Fibroblast of lung (primary cell): ENCODE data around the gene LARGE2. TPM values are rescaled to one million over a fixed set of nuclear protein-coding genes. Genes with fewer than 3 reads are reported as not detected.

Experiments used
- DNase-seq, 2 donors: peaks; one replicate each; pipeline versions ENCODE4 v3.0.0 to v3.0.0-alpha.2; 2010; ENCODE audit warnings: low read depth in 2 of 2
- H2AFZ ChIP-seq: 2 replicates; pipeline ENCODE4 v1.5.1; 2012; ENCODE audit warnings: low read length, control low read depth, inconsistent platforms
- H3K27ac ChIP-seq: 2 replicates; pipeline ENCODE4 v1.5.1; 2011; ENCODE audit warnings: low read length, control low read depth; ENCODE audit not compliant: insufficient read depth
- H3K27me3 ChIP-seq: 2 replicates; pipeline ENCODE4 v1.5.1; 2011; ENCODE audit warnings: mild to moderate bottlenecking, low read length; ENCODE audit not compliant: control insufficient read depth, insufficient read depth
- H3K36me3 ChIP-seq: 2 replicates; pipeline ENCODE4 v1.5.1; 2011; ENCODE audit warnings: low read length; ENCODE audit not compliant: control insufficient read depth, insufficient read depth
- H3K4me1 ChIP-seq: 2 replicates; pipeline ENCODE4 v1.5.1; 2011; ENCODE audit warnings: low read length; ENCODE audit not compliant: control insufficient read depth, insufficient read depth; ENCODE audit errors: extremely low read depth
- H3K4me2 ChIP-seq: 2 replicates; pipeline ENCODE4 v1.5.1; 2011; ENCODE audit warnings: low read length, control low read depth; ENCODE audit not compliant: insufficient read depth; ENCODE audit errors: extremely low read depth
- H3K4me3 ChIP-seq, 4 experiments: fragments of 200-600 bp in 1 of 4; sonication (generic) in 1 of 4; replicated peaks in 1 of 4; 2 replicates each; pipeline ENCODE4 v1.5.1; 2011 to 2016; ENCODE audit warnings: low read length in 4 of 4, low read depth in 3 of 4, mild to moderate bottlenecking in 3 of 4, control low read depth in 2 of 4, inconsistent platforms in 1 of 4, mixed read lengths in 1 of 4; ENCODE audit not compliant: insufficient read depth in 1 of 4; ENCODE audit errors: control extremely low read depth in 1 of 4
- H3K79me2 ChIP-seq: 2 replicates; pipeline ENCODE4 v1.5.1; 2012; ENCODE audit warnings: mild to moderate bottlenecking, low read length, inconsistent platforms; ENCODE audit not compliant: control insufficient read depth, insufficient read depth
- H3K9ac ChIP-seq: 2 replicates; pipeline ENCODE4 v1.5.1; 2011; ENCODE audit warnings: mild to moderate bottlenecking, low read length, control low read depth; ENCODE audit not compliant: insufficient read depth
- H3K9me3 ChIP-seq: 2 replicates; pipeline ENCODE4 v1.5.1; 2012; ENCODE audit warnings: low read depth, low read length; ENCODE audit not compliant: control insufficient read depth, insufficient read depth
- H4K20me1 ChIP-seq: 2 replicates; pipeline ENCODE4 v1.5.1; 2011; ENCODE audit warnings: low read length; ENCODE audit not compliant: control insufficient read depth, insufficient read depth; ENCODE audit errors: extremely low read depth
- CTCF ChIP-seq, 2 donors: IDR thresholded peaks in 1 of 2; conservative IDR thresholded peaks in 1 of 2; 1 replicate in 1 of 2; 2 replicates in 1 of 2; pipeline ENCODE4 v1.5.1; 2011 to 2012; ENCODE audit warnings: low read length in 2 of 2, control low read depth in 1 of 2, inconsistent platforms in 1 of 2, low read depth in 1 of 2, mild to moderate bottlenecking in 1 of 2
- EZH2 ChIP-seq: IDR thresholded peaks from 2 replicates; pipeline ENCODE4 v1.5.1; 2012; ENCODE audit warnings: low read length, control low read depth, mild to moderate bottlenecking; ENCODE audit errors: missing control alignments
- polyA plus RNA-seq, 2 donors: library from polyadenylated mRNA; depleted of rRNA in 1 of 2; stranded (reverse) in 1 of 2; unstranded in 1 of 2; fragments of >200 nt; gene quantifications; 2 replicates each; pipeline ENCODE4 v1.2.1, GENCODE V29; 2011 to 2012; ENCODE audit warnings: missing spikeins in 1 of 2
- total RNA-seq: library from RNA; depleted of rRNA; stranded (reverse); fragments of >200 nt; gene quantifications from 2 replicates; pipeline ENCODE4 v1.2.1, GENCODE V29; 2014

LARGE2 gene
- total and polyA plus RNA-seq, 2 donors (not counting 1 experiment from before 2014, with no cell fraction given), result not detected

DNA sequence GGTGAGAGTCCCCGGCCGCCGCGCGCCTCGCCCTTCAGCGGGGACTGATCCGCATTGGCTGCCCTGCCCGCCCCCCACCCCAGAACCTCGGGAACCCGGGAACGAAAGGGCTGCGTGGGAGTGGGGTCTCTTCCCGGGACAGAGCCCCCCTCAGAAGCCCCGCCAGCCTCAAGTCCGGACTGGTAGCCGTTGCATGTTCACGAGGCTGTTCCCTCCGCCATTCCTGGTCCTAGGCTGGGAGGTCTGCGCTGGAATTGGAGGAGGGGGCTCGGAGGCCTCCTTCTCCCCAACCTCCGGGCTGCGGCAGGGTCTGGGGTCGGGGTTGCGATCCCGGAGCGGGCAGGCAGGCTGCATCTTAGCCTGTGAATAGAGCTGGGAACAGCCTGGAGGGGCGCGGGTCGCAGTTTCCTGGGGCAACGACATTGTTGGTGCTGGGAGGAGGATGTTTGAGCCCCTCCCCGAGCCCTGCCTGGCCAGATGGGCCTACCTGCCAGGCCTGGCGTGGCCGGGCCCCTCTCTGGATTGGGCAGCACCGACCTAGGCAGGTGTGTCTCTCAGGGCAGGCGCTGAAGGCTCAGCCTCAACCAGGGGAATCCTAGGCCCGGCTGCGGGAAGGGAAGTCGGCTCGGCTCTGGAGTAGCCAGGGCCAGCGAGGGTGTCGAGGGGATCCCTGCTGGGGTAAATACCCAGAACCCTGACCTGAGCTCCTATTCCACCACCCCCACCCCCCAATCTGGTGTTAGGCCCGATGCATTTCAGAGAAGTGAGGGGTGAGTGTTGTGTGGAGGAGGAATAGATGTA, 36.3 kb upstream of the LARGE2 start:
- TF ChIP-seq EZH2 (peak; percentile 60), CTCF (conservative IDR thresholded peaks at IDR 0.05 in 1 of 2, IDR thresholded peaks at IDR 0.05 in 1 of 2; ENCODE audit: low read depth in 1 of 2, low read length in 2 of 2) (no peak)
- Histone ChIP-seq H4K20me1 (peaks cover 3% of the 10 kb centered on the region), H2AFZ (no peak overlapping the region), H3K79me2 (no peaks in the 10 kb centered on the region), H3K36me3 (peaks cover 1% of the 10 kb centered on the region), H3K27me3 (no peaks in the 10 kb centered on the region), H3K4me1 (no peaks in the 10 kb centered on the region), H3K4me2 (peak overlapping the region; percentile 54), H3K9ac (no peak overlapping the region), H3K27ac (no peak overlapping the region), H3K9me3 (no peaks in the 10 kb centered on the region), H3K4me3 (peak overlapping the region in 2 of 4 experiments; percentile 17 to 45)
- no peak for DNase-seq

DNA sequence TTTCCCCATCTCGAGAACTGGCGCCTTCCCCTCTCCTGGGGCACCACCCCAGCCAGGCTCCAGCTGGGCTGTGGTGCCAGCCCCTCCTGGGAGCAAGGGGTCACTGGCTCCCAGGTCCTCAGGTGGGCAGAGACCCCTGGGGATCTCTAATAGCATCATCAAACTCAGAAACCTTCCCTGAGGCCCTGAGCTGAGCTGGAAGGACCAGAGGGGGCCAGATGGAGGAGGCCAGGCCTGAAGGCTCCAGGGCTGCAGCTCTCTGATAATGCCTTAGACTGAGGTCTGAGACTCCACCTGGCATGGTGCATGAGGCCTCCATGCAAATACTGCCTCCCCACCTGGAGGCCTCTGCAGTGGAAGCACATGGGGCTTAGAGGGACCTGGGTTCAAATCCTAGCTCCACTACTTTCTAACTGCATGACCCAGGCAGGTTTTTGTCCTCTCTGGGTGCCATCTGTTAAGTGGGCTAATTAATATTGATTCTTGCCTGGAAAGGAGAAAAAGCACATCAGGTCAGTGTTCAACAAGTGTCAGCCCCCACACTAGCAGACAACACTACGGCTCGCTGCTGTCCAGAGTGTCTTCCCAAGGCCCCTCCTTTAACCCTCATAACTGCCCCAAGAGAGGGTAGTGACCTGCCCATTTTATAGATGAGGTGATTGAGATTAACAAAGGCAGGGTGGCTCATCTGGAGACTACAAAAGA, 35.5 kb upstream of the LARGE2 start:
- H3K27me3 ChIP-seq, result no peaks in the 10 kb centered on the region
- H2AFZ ChIP-seq, result no peak overlapping the region
- TF ChIP-seq CTCF (conservative IDR thresholded peaks at IDR 0.05 in 1 of 2, IDR thresholded peaks at IDR 0.05 in 1 of 2; ENCODE audit: low read depth in 1 of 2, low read length in 2 of 2) (no peak), EZH2 (no peak)
- DNase-seq, result no peak
- H3K4me3 ChIP-seq, result no peak overlapping the region
- H3K9ac ChIP-seq, result no peak overlapping the region
- no peaks in the 10 kb centered on the region for H3K4me1 ChIP-seq
- H3K27ac ChIP-seq, result no peak overlapping the region
- H3K9me3 ChIP-seq, result no peaks in the 10 kb centered on the region
- H3K36me3 ChIP-seq, result no peaks in the 10 kb centered on the region
- H4K20me1 ChIP-seq, result peaks cover 3% of the 10 kb centered on the region
- no peak overlapping the region for H3K4me2 ChIP-seq
- no peaks in the 10 kb centered on the region for H3K79me2 ChIP-seq

- H3K4me1 ChIP-seq, result no peaks in the 10 kb centered on the region
- H3K36me3 ChIP-seq, result no peaks in the 10 kb centered on the region
- H3K79me2 ChIP-seq, result no peaks in the 10 kb centered on the region
- no peak overlapping the region for H3K27ac ChIP-seq
- DNase-seq, result no peak
- peaks cover 3% of the 10 kb centered on the region for H3K27me3 ChIP-seq
- H3K9me3 ChIP-seq, result no peaks in the 10 kb centered on the region
- no peak overlapping the region for H3K4me3 ChIP-seq
- H3K9ac ChIP-seq, result no peak overlapping the region
- no peak for TF ChIP-seq EZH2
- TF ChIP-seq CTCF (conservative IDR thresholded peaks at IDR 0.05 in 1 of 2, IDR thresholded peaks at IDR 0.05 in 1 of 2; ENCODE audit: low read depth in 1 of 2, low read length in 2 of 2), result no peak
- H2AFZ ChIP-seq, result no peak overlapping the region
- H3K4me2 ChIP-seq, result no peak overlapping the region
- H4K20me1 ChIP-seq, result peaks cover 3% of the 10 kb centered on the region
Measured at GRCh38 chr11:45887587-45887986, 34.9 kb upstream of the LARGE2 start.
